ENCODE results near the gene PTBP3. TPM values are rescaled to one million over a fixed set of nuclear protein-coding genes. Genes with fewer than 3 reads are reported as not detected.

PTBP3 gene
- total and polyA plus RNA-seq, 2 of the 13 experiments (the other 11 are each of a cell fraction or from before 2014, with no cell fraction given) = 52.8 to 61.1 TPM

DNA sequence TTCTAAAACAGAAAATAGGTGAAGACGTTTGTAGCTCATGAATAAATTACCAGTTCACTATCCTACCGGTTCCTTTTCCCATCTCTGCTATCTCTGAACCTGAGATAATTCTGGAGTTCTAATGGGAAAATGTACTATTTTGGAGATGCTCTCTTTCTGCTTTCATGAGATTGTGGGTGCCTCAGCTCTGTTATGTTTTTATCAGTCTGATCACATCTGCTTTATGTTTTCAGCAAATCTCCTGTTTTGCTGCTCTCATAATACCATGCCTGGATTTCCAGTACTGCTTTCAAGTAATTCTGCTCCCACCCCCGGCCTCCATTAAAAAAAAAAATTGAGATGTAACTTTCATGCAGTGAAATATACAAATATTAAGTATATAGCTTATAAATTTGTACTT lies 149.2 kb downstream of the PTBP3 start:
- H3K36me3 ChIP-seq (replicated peaks in 1 of 2; ENCODE audit: control insufficient read depth in 1 of 2, insufficient read depth in 2 of 2, low read length in 2 of 2) = no peaks in the 10 kb centered on the region
- H3K27ac ChIP-seq (ENCODE audit: extremely low read length, insufficient read depth, low read length) = no peak overlapping the region
- ChIA-PET CTCF (ENCODE audit: low intra/inter-chr PET ratio, low total read pairs) (no interaction called here), POLR2A (no interaction called here)
- no peaks in the 10 kb centered on the region for H3K27me3 ChIP-seq (ENCODE audit: control insufficient read depth in 1 of 2, insufficient read depth in 2 of 2, low read length in 2 of 2)
- H3K4me1 ChIP-seq (ENCODE audit: insufficient read depth, low read length) = peaks cover 24% of the 10 kb centered on the region
- no peak overlapping the region for H3K4me2 ChIP-seq (ENCODE audit: low read depth, low read length)
- no peaks in the 10 kb centered on the region for H3K9me3 ChIP-seq (ENCODE audit: low read length)
- FAIRE-seq = no peak
- no peak overlapping the region for H3K4me3 ChIP-seq (replicated peaks in 1 of 3; ENCODE audit: insufficient read depth in 1 of 3, low read depth in 2 of 3, low read length in 3 of 3)
- intact Hi-C loops (cut with micrococcal nuclease; ENCODE audit: unreplicated experiment) = no loop called here
- no peak overlapping the region for H2AFZ ChIP-seq (ENCODE audit: low read length)
- in situ Hi-C loops (cut with HindIII; ENCODE audit: extremely low pct_ligation_motif_present, low pct_unique_long_range_greater_than_20kb) = no loop called here
- DNase-seq (ENCODE audit: low spot score) = no peak
- BruUV-seq (replicated peaks) = no TSS peak
- H3K9ac ChIP-seq (ENCODE audit: insufficient read depth, low read depth, low read length) = no peak overlapping the region
- H3K79me2 ChIP-seq (ENCODE audit: insufficient read depth, low read length) = no peaks in the 10 kb centered on the region
- TF ChIP-seq NCOA5 (CRISPR knock-in tag; IDR thresholded peaks at IDR 0.05) (no peak), EED (CRISPR knock-in tag; IDR thresholded peaks at IDR 0.05) (no peak), IRF2 (CRISPR knock-in tag; IDR thresholded peaks at IDR 0.05) (no peak), ZNF441 (CRISPR knock-in tag; IDR thresholded peaks at IDR 0.05; ENCODE audit: borderline replicate concordance) (no peak)
- no peaks in the 10 kb centered on the region for H4K20me1 ChIP-seq (ENCODE audit: insufficient read depth, low read length)
- WGBS (ENCODE audit: low lambda C conversion rate) = 80% methylated on average over 3 of the region's 3 CpGs
- ATAC-seq = no peak

DNA sequence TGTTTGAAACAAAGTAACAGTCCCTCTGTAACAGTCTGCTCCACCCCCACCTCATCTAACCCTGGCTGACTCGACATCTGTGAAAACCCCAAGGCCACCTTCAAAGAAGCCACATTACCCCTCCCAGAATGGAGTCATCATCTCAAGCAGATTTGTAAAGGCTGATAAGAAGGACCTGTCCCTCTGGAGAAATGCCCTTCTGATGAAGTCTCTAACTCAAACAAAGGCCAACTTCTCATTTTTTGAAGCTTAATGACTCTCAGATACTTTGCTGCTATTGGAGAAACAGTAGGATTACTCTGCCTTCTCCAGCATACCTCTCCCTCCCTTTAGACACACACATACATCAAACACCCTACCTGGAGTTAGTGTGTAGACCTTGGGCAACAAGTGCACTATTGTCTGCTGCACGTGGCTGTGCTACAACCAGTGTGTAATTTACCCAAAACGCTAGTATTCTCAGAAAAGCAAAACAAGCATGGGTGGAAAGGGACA lies 153.0 kb downstream of the PTBP3 start:
- ChIA-PET POLR2A (interaction anchor here (1.1 to 2.0 kb wide), 2 partner anchors 61 to 70 kb away, joined by 3 to 7 read pairs; no protein-coding TSS in a partner anchor), CTCF (ENCODE audit: low intra/inter-chr PET ratio, low total read pairs) (no interaction called here)
- H4K20me1 ChIP-seq (ENCODE audit: insufficient read depth, low read length) = no peaks in the 10 kb centered on the region
- ATAC-seq (peak; percentile 76), FAIRE-seq (peak; percentile 86), DNase-seq (ENCODE audit: low spot score) (peak; percentile 86)
- H3K4me1 ChIP-seq (ENCODE audit: insufficient read depth, low read length) = peaks cover 60% of the 10 kb centered on the region
- peak overlapping the region; percentile 35 for H3K9ac ChIP-seq (ENCODE audit: insufficient read depth, low read depth, low read length)
- H3K4me2 ChIP-seq (ENCODE audit: low read depth, low read length) = peak overlapping the region; percentile 69
- H3K27ac ChIP-seq (ENCODE audit: extremely low read length, insufficient read depth, low read length) = peak overlapping the region; percentile 50
- WGBS (ENCODE audit: low lambda C conversion rate) = 0% methylated on average over 3 of the region's 3 CpGs
- no TSS peak for BruUV-seq (replicated peaks)
- H3K36me3 ChIP-seq (replicated peaks in 1 of 2; ENCODE audit: control insufficient read depth in 1 of 2, insufficient read depth in 2 of 2, low read length in 2 of 2) = no peaks in the 10 kb centered on the region
- H3K27me3 ChIP-seq (ENCODE audit: control insufficient read depth in 1 of 2, insufficient read depth in 2 of 2, low read length in 2 of 2) = no peaks in the 10 kb centered on the region; a peak in 1 of 5 replicates
- peak overlapping the region in 2 of 3 experiments; percentile 18 to 38; a peak in 4 of 6 replicates for H3K4me3 ChIP-seq (replicated peaks in 1 of 3; ENCODE audit: insufficient read depth in 1 of 3, low read depth in 2 of 3, low read length in 3 of 3)
- no peaks in the 10 kb centered on the region for H3K9me3 ChIP-seq (ENCODE audit: low read length)
- intact Hi-C loops (cut with micrococcal nuclease; ENCODE audit: unreplicated experiment) (no loop called here), in situ Hi-C loops (cut with HindIII; ENCODE audit: extremely low pct_ligation_motif_present, low pct_unique_long_range_greater_than_20kb) (no loop called here)
- H3K79me2 ChIP-seq (ENCODE audit: insufficient read depth, low read length) = no peaks in the 10 kb centered on the region
- peak overlapping the region; percentile 76 for H2AFZ ChIP-seq (ENCODE audit: low read length)
- TF ChIP-seq ZNF878 (CRISPR knock-in tag; IDR thresholded peaks at IDR 0.05) (no peak), MIER2 (CRISPR knock-in tag; IDR thresholded peaks at IDR 0.05) (0 out of 2 replicates have a peak, but pooled peaks have one; percentile 37), SOX6 (IDR thresholded peaks at IDR 0.05) (no peak), SOX6 (CRISPR knock-in tag; IDR thresholded peaks at IDR 0.05) (peak; percentile 82), ZNF180 (CRISPR knock-in tag; IDR thresholded peaks at IDR 0.05; ENCODE audit: borderline replicate concordance, low read depth) (no peak), MXI1 (IDR thresholded peaks at IDR 0.05; ENCODE audit: borderline replicate concordance, low read depth, low read length) (0 out of 3 replicates have a peak, but pooled peaks have one; percentile 48), PAF1 (CRISPR knock-in tag; IDR thresholded peaks at IDR 0.05) (no peak), FOSL2 (CRISPR knock-in tag; IDR thresholded peaks at IDR 0.05) (peak; percentile 10; the same call in 1 of the 2 replicates), HDAC2 (CRISPR knock-in tag; IDR thresholded peaks at IDR 0.05) (peak; percentile 36; the same call in 1 of the 2 replicates), ZNF335 (CRISPR knock-in tag; IDR thresholded peaks at IDR 0.05) (no peak), KDM3A (CRISPR knock-in tag; IDR thresholded peaks at IDR 0.05; ENCODE audit: low read depth) (no peak), BHLHE40 (IDR thresholded peaks at IDR 0.05; ENCODE audit: low read length) (peak; percentile 65), KAT8 (CRISPR knock-in tag; IDR thresholded peaks at IDR 0.05) (peak; percentile 14; the same call in 1 of the 2 replicates), SIX4 (CRISPR knock-in tag; IDR thresholded peaks at IDR 0.05) (0 out of 2 replicates have a peak, but pooled peaks have one; percentile 7), NCOA2 (CRISPR knock-in tag; IDR thresholded peaks at IDR 0.05) (peak; percentile 35; the same call in 1 of the 2 replicates), HMG20A (CRISPR knock-in tag; IDR thresholded peaks at IDR 0.05; ENCODE audit: borderline replicate concordance) (0 out of 2 replicates have a peak, but pooled peaks have one; percentile 20)
- TF ChIP-seq, protein P1, sequence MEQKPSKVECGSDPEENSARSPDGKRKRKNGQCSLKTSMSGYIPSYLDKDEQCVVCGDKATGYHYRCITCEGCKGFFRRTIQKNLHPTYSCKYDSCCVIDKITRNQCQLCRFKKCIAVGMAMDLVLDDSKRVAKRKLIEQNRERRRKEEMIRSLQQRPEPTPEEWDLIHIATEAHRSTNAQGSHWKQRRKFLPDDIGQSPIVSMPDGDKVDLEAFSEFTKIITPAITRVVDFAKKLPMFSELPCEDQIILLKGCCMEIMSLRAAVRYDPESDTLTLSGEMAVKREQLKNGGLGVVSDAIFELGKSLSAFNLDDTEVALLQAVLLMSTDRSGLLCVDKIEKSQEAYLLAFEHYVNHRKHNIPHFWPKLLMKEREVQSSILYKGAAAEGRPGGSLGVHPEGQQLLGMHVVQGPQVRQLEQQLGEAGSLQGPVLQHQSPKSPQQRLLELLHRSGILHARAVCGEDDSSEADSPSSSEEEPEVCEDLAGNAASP (CRISPR knock-in tag; IDR thresholded peaks at IDR 0.05; ENCODE audit: borderline replicate concordance) = peak; percentile 29; the same call in 1 of the 2 replicates
